ENCODE results near the gene KIAA0753. TPM values are rescaled to one million over a fixed set of nuclear protein-coding genes. Genes with fewer than 3 reads are reported as not detected.

The KIAA0753 gene
- total and polyA plus RNA-seq, 2 of the 8 experiments (the other 6 are each of a cell fraction or from before 2014, with no cell fraction given): 5.0 to 27.1 TPM

DNA sequence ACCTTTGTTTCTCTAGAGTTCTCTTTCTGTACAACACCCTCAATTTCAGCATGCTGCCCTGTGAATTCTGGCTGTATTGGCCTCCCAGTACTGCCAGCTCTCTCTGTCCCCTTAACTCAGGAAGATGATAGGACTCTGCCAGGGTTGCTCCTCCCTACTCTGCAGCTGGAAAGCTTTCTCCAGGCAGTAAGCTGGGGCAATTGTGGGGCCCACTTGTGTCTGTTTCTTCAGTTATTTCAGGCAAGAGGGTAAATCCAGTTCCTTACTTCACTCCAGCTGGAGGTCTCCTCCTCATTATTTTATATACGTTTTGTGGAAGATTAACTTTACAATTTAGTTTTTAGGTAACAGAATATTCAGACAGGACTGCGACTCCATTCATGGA is 20.9 kb upstream of the KIAA0753 start:
- no peak overlapping the region for H4K5ac ChIP-seq (ENCODE audit: insufficient read length, low read depth, low read length)
- no peaks in the 10 kb centered on the region for H3K9me3 ChIP-seq (ENCODE audit: insufficient read depth in 2 of 2, low read depth in 1 of 2, low read length in 1 of 2)
- no peak overlapping the region for H2BK12ac ChIP-seq (ENCODE audit: low read depth, low read length)
- H3K18ac ChIP-seq (ENCODE audit: extremely low read depth, low read length): no peak overlapping the region
- peaks cover 0 to 7% (median 4%) of the 10 kb centered on the region in 4 experiments; a peak in 3 of 7 replicates for H3K4me1 ChIP-seq (replicated peaks in 1 of 4; ENCODE audit: control insufficient read depth in 3 of 4, insufficient read depth in 4 of 4, low read length in 3 of 4)
- no peak overlapping the region for H2BK120ac ChIP-seq (replicated peaks; ENCODE audit: low read depth, low read length)
- no peaks in the 10 kb centered on the region for H3K36me3 ChIP-seq (ENCODE audit: control insufficient read depth in 2 of 4, insufficient read depth in 4 of 4, low read length in 3 of 4)
- peaks cover 0 to 16% (median 11%) of the 10 kb centered on the region in 4 experiments; a peak in 6 of 7 replicates for H3K27me3 ChIP-seq (replicated peaks in 1 of 4; ENCODE audit: control insufficient read depth in 3 of 4, extremely low read depth in 1 of 4, insufficient read depth in 3 of 4, low read length in 3 of 4)
- no peak overlapping the region for H3K4me2 ChIP-seq (ENCODE audit: insufficient read depth in 1 of 2, low read depth in 2 of 2, low read length in 2 of 2)
- no peak overlapping the region for H3K27ac ChIP-seq (ENCODE audit: low read depth, low read length)
- ChIA-PET CTCF (ENCODE audit: partially characterized antibody) (interaction anchor here (0.9 to 1.7 kb wide), 2 partner anchors 129 to 343 kb away, joined by 3 to 4 read pairs; no protein-coding TSS in a partner anchor), POLR2A (ENCODE audit: partially characterized antibody) (interaction anchor here (0.9 kb wide), 1 partner anchor 132 kb away, joined by 3 read pairs; no protein-coding TSS in a partner anchor)
- no peak overlapping the region for H3K4ac ChIP-seq (replicated peaks; ENCODE audit: insufficient read length, low read depth, low read length)
- no peak overlapping the region for H3K56ac ChIP-seq (replicated peaks; ENCODE audit: insufficient read length, low read depth, low read length)
- no peak overlapping the region for H4K8ac ChIP-seq (ENCODE audit: extremely low read depth, insufficient read depth, low read length)
- H2BK15ac ChIP-seq (ENCODE audit: low read length): no peak overlapping the region
- no peak overlapping the region for H2AK5ac ChIP-seq (ENCODE audit: low read depth, low read length)
- H2BK5ac ChIP-seq (ENCODE audit: low read depth, low read length): no peak overlapping the region
- no peak for DNase-seq (ENCODE audit: low read depth in 1 of 2, low spot score in 2 of 2)
- TF ChIP-seq SIX5 (IDR thresholded peaks at IDR 0.05; ENCODE audit: low read depth, low read length): no peak
- TF ChIP-seq, protein P1, sequence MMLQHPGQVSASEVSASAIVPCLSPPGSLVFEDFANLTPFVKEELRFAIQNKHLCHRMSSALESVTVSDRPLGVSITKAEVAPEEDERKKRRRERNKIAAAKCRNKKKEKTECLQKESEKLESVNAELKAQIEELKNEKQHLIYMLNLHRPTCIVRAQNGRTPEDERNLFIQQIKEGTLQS (IDR thresholded peaks at IDR 0.05; ENCODE audit: insufficient read depth, low read depth, low read length): no peak
- TF ChIP-seq NANOG (IDR thresholded peaks at IDR 0.05; ENCODE audit: insufficient read depth, low read depth, low read length, poor library complexity, severe bottlenecking): no peak
- TF ChIP-seq TCF12 (IDR thresholded peaks at IDR 0.05; ENCODE audit: low read depth, low read length): no peak
- no peak for TF ChIP-seq EP300 (IDR thresholded peaks at IDR 0.05; ENCODE audit: borderline replicate concordance in 1 of 2, low read depth in 2 of 2, low read length in 2 of 2)
- TF ChIP-seq JUND (IDR thresholded peaks at IDR 0.05; ENCODE audit: low read length): no peak
- TF ChIP-seq RBBP5 (IDR thresholded peaks at IDR 0.05; ENCODE audit: borderline replicate concordance, low read depth, low read length): no peak
- TF ChIP-seq CBX5 (IDR thresholded peaks at IDR 0.05; ENCODE audit: low read depth, low read length): no peak
- TF ChIP-seq, protein P2, sequence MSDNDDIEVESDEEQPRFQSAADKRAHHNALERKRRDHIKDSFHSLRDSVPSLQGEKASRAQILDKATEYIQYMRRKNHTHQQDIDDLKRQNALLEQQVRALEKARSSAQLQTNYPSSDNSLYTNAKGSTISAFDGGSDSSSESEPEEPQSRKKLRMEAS (IDR thresholded peaks at IDR 0.05): no peak
- H4K20me1 ChIP-seq (replicated peaks in 1 of 2; ENCODE audit: control insufficient read depth in 1 of 2, insufficient read depth in 2 of 2, low read length in 2 of 2): no peaks in the 10 kb centered on the region
- no peak overlapping the region for H3K4me3 ChIP-seq (ENCODE audit: extremely low read depth in 1 of 4, insufficient read depth in 2 of 4, low read depth in 3 of 4, low read length in 4 of 4)
- no peak overlapping the region for H2AFZ ChIP-seq (ENCODE audit: low read length)
- 87% methylated on average over 2 of the region's 2 CpGs; no CpG with 5 or more reads in 1 of the 2 experiments for WGBS, 2 experiments (ENCODE audit: extremely low coverage in 1 of 2, insufficient coverage in 1 of 2, insufficient read length in 1 of 2, insufficient replicate concordance in 2 of 2, low coverage in 1 of 2, low lambda C conversion rate in 2 of 2, missing lambda C conversion rate in 1 of 2)
- H3K9ac ChIP-seq (replicated peaks in 1 of 4; ENCODE audit: extremely low read depth in 1 of 4, low read depth in 3 of 4, low read length in 3 of 4): no peak overlapping the region
- H4K91ac ChIP-seq (replicated peaks; ENCODE audit: insufficient read length, low read length): no peak overlapping the region
- H3K14ac ChIP-seq (ENCODE audit: insufficient read length): no peak overlapping the region
- no peaks in the 10 kb centered on the region for H3K79me2 ChIP-seq (ENCODE audit: control insufficient read depth in 1 of 2, insufficient read depth in 2 of 2, low read length in 2 of 2)
- H3K79me1 ChIP-seq (ENCODE audit: low read depth, low read length): no peaks in the 10 kb centered on the region
- H3K23ac ChIP-seq (ENCODE audit: insufficient read length): no peak overlapping the region
- no peaks in the 10 kb centered on the region; the same call in 1 of the 2 replicates for H3K23me2 ChIP-seq (ENCODE audit: low read depth, low read length)
- no peak overlapping the region for H2BK20ac ChIP-seq (ENCODE audit: low read length)
- no peak for FAIRE-seq
